GM12878 (cell line): ENCODE data around the gene MPDZ. TPM values are rescaled to one million over a fixed set of nuclear protein-coding genes. Genes with fewer than 3 reads are reported as not detected.

Experiments used
- ATAC-seq: fragments of 200-7000 bp; cut with Tn5 transposase; 3 replicates; pipeline ENCODE4 v1.9.1; 2020; ENCODE audit warnings: mild to moderate bottlenecking, moderate library complexity
- BruUV-seq: library from RNA; stranded (reverse); fragments of 400-500 nt; replicated peaks from 2 replicates; lab custom pipeline; 2021; lab: Mats Ljungman, UMichigan
- CTCF ChIA-PET: fragments of 300-600 bp; sonication (Branson Sonifier 250); formaldehyde crosslinking; extraction: SDS; loops from one replicate; lab custom pipeline; 2021; ENCODE audit warnings: inconsistent platforms; lab: Yijun Ruan, JAX
- POLR2A ChIA-PET: fragments of 350-600 bp; formaldehyde crosslinking; extraction: SDS; loops from one replicate; lab custom pipeline; 2021; ENCODE audit warnings: inconsistent platforms; lab: Charles Lee
- RAD21 ChIA-PET: fragments of 300-600 bp; sonication (Branson Sonifier 250); formaldehyde crosslinking; loops from one replicate; lab custom pipeline; 2023; ENCODE audit warnings: antibody characterized with exemption; ENCODE audit not compliant: unreplicated experiment; lab: Charles Lee
- SMC1A ChIA-PET: fragments of 300-600 bp; sonication (Branson Sonifier 250); formaldehyde crosslinking; loops from one replicate; lab custom pipeline; 2023; ENCODE audit not compliant: unreplicated experiment, uncharacterized antibody; lab: Charles Lee
- DNase-seq: peaks from one replicate; pipeline ENCODE4 v3.0.0-alpha.2; 2011; ENCODE audit warnings: low read depth, low spot score
- FAIRE-seq: peaks from 3 replicates; lab custom pipeline; 2011; peaks lifted over from hg19 to GRCh38; lab: Jason Lieb, UNC
- H2AFZ ChIP-seq: 2 replicates; pipeline ENCODE4 v1.6.0; 2011; ENCODE audit warnings: low read depth, low read length, control low read depth; ENCODE audit not compliant: control insufficient read depth
- H3K27ac ChIP-seq: 2 replicates; pipeline ENCODE4 v1.5.1; 2011; ENCODE audit warnings: control low read depth; ENCODE audit not compliant: control insufficient read depth, insufficient read depth
- H3K27me3 ChIP-seq, 2 experiments: replicated peaks in 1 of 2; 2 replicates each; pipeline versions ENCODE4 v1.6.0 to v1.6.1; 2011; ENCODE audit warnings: low read length in 1 of 2; ENCODE audit not compliant: control insufficient read depth in 2 of 2, insufficient read depth in 2 of 2
- H3K36me3 ChIP-seq, 2 experiments: 2 replicates each; pipeline ENCODE4 v1.5.1; 2011; ENCODE audit warnings: low read length in 1 of 2; ENCODE audit not compliant: control insufficient read depth in 2 of 2, insufficient read depth in 2 of 2
- H3K4me1 ChIP-seq: 2 replicates; pipeline ENCODE4 v1.6.1; 2011; ENCODE audit warnings: mild to moderate bottlenecking, low read length, moderate library complexity, mixed read lengths; ENCODE audit not compliant: control insufficient read depth, insufficient read depth
- H3K4me2 ChIP-seq: 2 replicates; pipeline ENCODE4 v1.6.0; 2011; ENCODE audit warnings: control low read depth; ENCODE audit not compliant: control insufficient read depth, insufficient read depth
- H3K4me3 ChIP-seq: fragments of 200-600 bp; sonication (generic); 2 replicates; pipeline ENCODE4 v1.5.1; 2016
- H3K79me2 ChIP-seq: 2 replicates; pipeline ENCODE4 v1.6.0; 2011; ENCODE audit warnings: low read length; ENCODE audit not compliant: control insufficient read depth, insufficient read depth
- H3K9ac ChIP-seq: 2 replicates; pipeline ENCODE4 v1.8.0; 2011; ENCODE audit warnings: low read length, control low read depth, mixed read lengths; ENCODE audit not compliant: control insufficient read depth, insufficient read depth
- H3K9me3 ChIP-seq: replicated peaks from 3 replicates; pipeline ENCODE4 v1.5.1; 2011; ENCODE audit warnings: mild to moderate bottlenecking, low read length; ENCODE audit not compliant: control insufficient read depth, insufficient read depth
- H4K20me1 ChIP-seq: 2 replicates; pipeline ENCODE4 v1.6.0; 2011; ENCODE audit not compliant: control insufficient read depth, insufficient read depth
- FOXM1 ChIP-seq: IDR thresholded peaks from 2 replicates; pipeline ENCODE4 v1.6.1; 2012; ENCODE audit warnings: low read depth, mild to moderate bottlenecking, inconsistent platforms, low read length, moderate library complexity
- NR2C1 ChIP-seq: fragments of 450-650 bp; IDR thresholded peaks from 2 replicates; pipeline ENCODE4 v1.6.1; 2017; ENCODE audit warnings: antibody characterized with exemption, mild to moderate bottlenecking, moderate library complexity
- NR2F1 ChIP-seq: fragments of 450-650 bp; conservative IDR thresholded peaks from 2 replicates; pipeline ENCODE4 v1.6.1; 2017; ENCODE audit warnings: mild to moderate bottlenecking
- RB1 ChIP-seq: fragments of 450-650 bp; formaldehyde crosslinking; IDR thresholded peaks from 2 replicates; pipeline ENCODE4 v1.6.1; 2017; ENCODE audit warnings: mild to moderate bottlenecking, borderline replicate concordance
- RELA ChIP-seq: fragments of 450-650 bp; IDR thresholded peaks from 2 replicates; pipeline ENCODE4 v1.8.0; 2014; ENCODE audit warnings: borderline replicate concordance; ENCODE audit not compliant: partially characterized antibody
- SIN3A ChIP-seq: IDR thresholded peaks from 2 replicates; pipeline ENCODE4 v1.6.1; 2012; ENCODE audit warnings: low read depth, low read length, improper control_type of control experiment
- SMARCA5 ChIP-seq: fragments of 450-650 bp; IDR thresholded peaks from 2 replicates; pipeline ENCODE4 v1.6.1; 2017; ENCODE audit warnings: mild to moderate bottlenecking
- SREBF2 ChIP-seq: IDR thresholded peaks from 2 replicates; pipeline ENCODE4 v1.6.1; 2012; ENCODE audit warnings: mild to moderate bottlenecking, low read length
- ZNF384 ChIP-seq: IDR thresholded peaks from 2 replicates; pipeline ENCODE4 v1.6.1; 2012; ENCODE audit warnings: low read depth, mild to moderate bottlenecking, low read length, improper control_type of control experiment, borderline replicate concordance
- WGBS: methylation state at CpG from one replicate; pipeline ENCODE4 v1.1.6; 2016; ENCODE audit warnings: low lambda C conversion rate; ENCODE audit not compliant: insufficient replicate concordance, insufficient coverage; ENCODE audit errors: missing lambda C conversion rate; 5-methylcytosine and 5-hydroxymethylcytosine counted together
- in situ Hi-C: fragments of 300-500 bp; cut with MboI; formaldehyde crosslinking; loops from 9 replicates; pipeline ENCODE4 v1.14.3; 2018; ENCODE audit warnings: mixed read lengths
- intact Hi-C: fragments of 100-400 bp; cut with micrococcal nuclease; formaldehyde crosslinking; loops from one replicate; pipeline ENCODE4 v1.14.2; 2022; ENCODE audit not compliant: unreplicated experiment
- polyA plus RNA-seq, 11 experiments: library from polyadenylated mRNA; depleted of rRNA in 4 of 11; unstranded in 6 of 11; stranded (reverse) in 5 of 11; fragments of >200 nt; fragmentation: Nextera tagmentation in 4 of 11; fragmentation: Illumina TruSeq in 1 of 11; extraction: Ambion mirVana in 4 of 11; extraction: Trizol in 1 of 11; gene quantifications; 1 replicate in 1 of 11; 2 replicates in 10 of 11; pipeline versions ENCODE4 v1.2.1 to v1.2.3, GENCODE V29; 2011 to 2016; ENCODE audit warnings: inconsistent platforms in 2 of 11, missing spikeins in 2 of 11, low read depth in 1 of 11
- total RNA-seq, 4 experiments: library from RNA; depleted of rRNA in 3 of 4; stranded (reverse); fragments of >200 nt in 3 of 4; fragmentation: Illumina TruSeq in 1 of 4; extraction: Trizol in 1 of 4; gene quantifications; 2 replicates each; pipeline versions ENCODE4 v1.2.1 to v1.2.3, GENCODE V29; 2013 to 2021
- TF ChIP-seq, protein P1 (sequence below): IDR thresholded peaks from 2 replicates; pipeline ENCODE4 v1.6.1; 2012; ENCODE audit warnings: mild to moderate bottlenecking, low read depth, low read length
- TF ChIP-seq, protein P2 (sequence below): fragments of 450-650 bp; formaldehyde crosslinking; IDR thresholded peaks from 2 replicates; pipeline ENCODE4 v1.4.0; 2020; ENCODE audit warnings: mild to moderate bottlenecking, moderate library complexity
- TF ChIP-seq, protein P3 (sequence below): IDR thresholded peaks from 2 replicates; pipeline ENCODE4 v1.6.1; 2012; ENCODE audit warnings: low read depth, low read length, improper control_type of control experiment
- TF ChIP-seq, protein P4 (sequence below): IDR thresholded peaks from 2 replicates; pipeline ENCODE4 v1.6.1; 2011; ENCODE audit warnings: low read depth, low read length, improper control_type of control experiment, borderline replicate concordance
- TF ChIP-seq, protein P5 (sequence below): fragments of 450-650 bp; IDR thresholded peaks from 2 replicates; pipeline ENCODE4 v1.6.1; 2017; ENCODE audit warnings: low read depth, mild to moderate bottlenecking, moderate library complexity

Gene MPDZ
- total and polyA plus RNA-seq, 10 of the 15 experiments (the other 5 are each of a cell fraction or from before 2014, with no cell fraction given) = 0.36 TPM; not detected in 9

DNA sequence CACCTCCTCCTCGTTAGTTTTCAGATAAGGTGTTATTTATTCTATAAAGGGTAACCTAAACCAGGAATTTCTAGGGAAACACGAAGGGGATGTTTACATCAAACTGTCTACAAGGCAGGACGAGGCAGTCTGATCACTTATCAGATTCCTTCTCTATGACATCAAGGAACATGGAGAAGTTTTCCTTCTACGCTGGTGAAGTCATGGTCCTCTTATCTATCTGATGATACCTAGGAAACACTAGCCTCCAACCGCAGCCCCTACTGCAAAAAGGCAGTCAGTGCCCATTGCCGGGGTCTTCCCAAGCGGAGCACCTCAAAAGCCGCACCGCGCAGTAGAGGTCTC is 1.5 kb downstream of the MPDZ start:
- no TSS peak for BruUV-seq
- H3K36me3 ChIP-seq = no peaks in the 10 kb centered on the region
- no peak overlapping the region for H3K9ac ChIP-seq
- ATAC-seq (no peak), DNase-seq (no peak), FAIRE-seq (no peak)
- RAD21 ChIA-PET = no interaction called here
- H3K4me2 ChIP-seq = no peak overlapping the region
- CTCF ChIA-PET = no interaction called here
- no peaks in the 10 kb centered on the region for H3K79me2 ChIP-seq
- no peaks in the 10 kb centered on the region for H3K9me3 ChIP-seq
- intact Hi-C loops = no loop called here
- no peak overlapping the region for H3K27ac ChIP-seq
- no peaks in the 10 kb centered on the region for H3K4me1 ChIP-seq
- no peak overlapping the region for H3K4me3 ChIP-seq
- SMC1A ChIA-PET = no interaction called here
- H4K20me1 ChIP-seq = no peaks in the 10 kb centered on the region
- POLR2A ChIA-PET = no interaction called here
- in situ Hi-C loops = no loop called here
- no peaks in the 10 kb centered on the region for H3K27me3 ChIP-seq
- no peak overlapping the region for H2AFZ ChIP-seq
- 67% methylated on average over 10 of the region's 10 CpGs for WGBS
- no peak for TF ChIP-seq ZNF384
- TF ChIP-seq, protein P1, sequence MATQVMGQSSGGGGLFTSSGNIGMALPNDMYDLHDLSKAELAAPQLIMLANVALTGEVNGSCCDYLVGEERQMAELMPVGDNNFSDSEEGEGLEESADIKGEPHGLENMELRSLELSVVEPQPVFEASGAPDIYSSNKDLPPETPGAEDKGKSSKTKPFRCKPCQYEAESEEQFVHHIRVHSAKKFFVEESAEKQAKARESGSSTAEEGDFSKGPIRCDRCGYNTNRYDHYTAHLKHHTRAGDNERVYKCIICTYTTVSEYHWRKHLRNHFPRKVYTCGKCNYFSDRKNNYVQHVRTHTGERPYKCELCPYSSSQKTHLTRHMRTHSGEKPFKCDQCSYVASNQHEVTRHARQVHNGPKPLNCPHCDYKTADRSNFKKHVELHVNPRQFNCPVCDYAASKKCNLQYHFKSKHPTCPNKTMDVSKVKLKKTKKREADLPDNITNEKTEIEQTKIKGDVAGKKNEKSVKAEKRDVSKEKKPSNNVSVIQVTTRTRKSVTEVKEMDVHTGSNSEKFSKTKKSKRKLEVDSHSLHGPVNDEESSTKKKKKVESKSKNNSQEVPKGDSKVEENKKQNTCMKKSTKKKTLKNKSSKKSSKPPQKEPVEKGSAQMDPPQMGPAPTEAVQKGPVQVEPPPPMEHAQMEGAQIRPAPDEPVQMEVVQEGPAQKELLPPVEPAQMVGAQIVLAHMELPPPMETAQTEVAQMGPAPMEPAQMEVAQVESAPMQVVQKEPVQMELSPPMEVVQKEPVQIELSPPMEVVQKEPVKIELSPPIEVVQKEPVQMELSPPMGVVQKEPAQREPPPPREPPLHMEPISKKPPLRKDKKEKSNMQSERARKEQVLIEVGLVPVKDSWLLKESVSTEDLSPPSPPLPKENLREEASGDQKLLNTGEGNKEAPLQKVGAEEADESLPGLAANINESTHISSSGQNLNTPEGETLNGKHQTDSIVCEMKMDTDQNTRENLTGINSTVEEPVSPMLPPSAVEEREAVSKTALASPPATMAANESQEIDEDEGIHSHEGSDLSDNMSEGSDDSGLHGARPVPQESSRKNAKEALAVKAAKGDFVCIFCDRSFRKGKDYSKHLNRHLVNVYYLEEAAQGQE = no peak
- TF ChIP-seq, protein P2, sequence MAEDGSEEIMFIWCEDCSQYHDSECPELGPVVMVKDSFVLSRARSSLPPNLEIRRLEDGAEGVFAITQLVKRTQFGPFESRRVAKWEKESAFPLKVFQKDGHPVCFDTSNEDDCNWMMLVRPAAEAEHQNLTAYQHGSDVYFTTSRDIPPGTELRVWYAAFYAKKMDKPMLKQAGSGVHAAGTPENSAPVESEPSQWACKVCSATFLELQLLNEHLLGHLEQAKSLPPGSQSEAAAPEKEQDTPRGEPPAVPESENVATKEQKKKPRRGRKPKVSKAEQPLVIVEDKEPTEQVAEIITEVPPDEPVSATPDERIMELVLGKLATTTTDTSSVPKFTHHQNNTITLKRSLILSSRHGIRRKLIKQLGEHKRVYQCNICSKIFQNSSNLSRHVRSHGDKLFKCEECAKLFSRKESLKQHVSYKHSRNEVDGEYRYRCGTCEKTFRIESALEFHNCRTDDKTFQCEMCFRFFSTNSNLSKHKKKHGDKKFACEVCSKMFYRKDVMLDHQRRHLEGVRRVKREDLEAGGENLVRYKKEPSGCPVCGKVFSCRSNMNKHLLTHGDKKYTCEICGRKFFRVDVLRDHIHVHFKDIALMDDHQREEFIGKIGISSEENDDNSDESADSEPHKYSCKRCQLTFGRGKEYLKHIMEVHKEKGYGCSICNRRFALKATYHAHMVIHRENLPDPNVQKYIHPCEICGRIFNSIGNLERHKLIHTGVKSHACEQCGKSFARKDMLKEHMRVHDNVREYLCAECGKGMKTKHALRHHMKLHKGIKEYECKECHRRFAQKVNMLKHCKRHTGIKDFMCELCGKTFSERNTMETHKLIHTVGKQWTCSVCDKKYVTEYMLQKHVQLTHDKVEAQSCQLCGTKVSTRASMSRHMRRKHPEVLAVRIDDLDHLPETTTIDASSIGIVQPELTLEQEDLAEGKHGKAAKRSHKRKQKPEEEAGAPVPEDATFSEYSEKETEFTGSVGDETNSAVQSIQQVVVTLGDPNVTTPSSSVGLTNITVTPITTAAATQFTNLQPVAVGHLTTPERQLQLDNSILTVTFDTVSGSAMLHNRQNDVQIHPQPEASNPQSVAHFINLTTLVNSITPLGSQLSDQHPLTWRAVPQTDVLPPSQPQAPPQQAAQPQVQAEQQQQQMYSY = no peak
- TF ChIP-seq RELA = no peak
- TF ChIP-seq NR2F1 = no peak
- no peak for TF ChIP-seq FOXM1
- no peak for TF ChIP-seq SMARCA5
- no peak for TF ChIP-seq SIN3A
- TF ChIP-seq SREBF2 = no peak
- TF ChIP-seq, protein P3, sequence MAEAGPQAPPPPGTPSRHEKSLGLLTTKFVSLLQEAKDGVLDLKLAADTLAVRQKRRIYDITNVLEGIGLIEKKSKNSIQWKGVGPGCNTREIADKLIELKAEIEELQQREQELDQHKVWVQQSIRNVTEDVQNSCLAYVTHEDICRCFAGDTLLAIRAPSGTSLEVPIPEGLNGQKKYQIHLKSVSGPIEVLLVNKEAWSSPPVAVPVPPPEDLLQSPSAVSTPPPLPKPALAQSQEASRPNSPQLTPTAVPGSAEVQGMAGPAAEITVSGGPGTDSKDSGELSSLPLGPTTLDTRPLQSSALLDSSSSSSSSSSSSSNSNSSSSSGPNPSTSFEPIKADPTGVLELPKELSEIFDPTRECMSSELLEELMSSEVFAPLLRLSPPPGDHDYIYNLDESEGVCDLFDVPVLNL = no peak
- TF ChIP-seq, protein P4, sequence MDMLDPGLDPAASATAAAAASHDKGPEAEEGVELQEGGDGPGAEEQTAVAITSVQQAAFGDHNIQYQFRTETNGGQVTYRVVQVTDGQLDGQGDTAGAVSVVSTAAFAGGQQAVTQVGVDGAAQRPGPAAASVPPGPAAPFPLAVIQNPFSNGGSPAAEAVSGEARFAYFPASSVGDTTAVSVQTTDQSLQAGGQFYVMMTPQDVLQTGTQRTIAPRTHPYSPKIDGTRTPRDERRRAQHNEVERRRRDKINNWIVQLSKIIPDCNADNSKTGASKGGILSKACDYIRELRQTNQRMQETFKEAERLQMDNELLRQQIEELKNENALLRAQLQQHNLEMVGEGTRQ = no peak
- TF ChIP-seq RB1 = no peak
- TF ChIP-seq NR2C1 = no peak
- TF ChIP-seq, protein P5, sequence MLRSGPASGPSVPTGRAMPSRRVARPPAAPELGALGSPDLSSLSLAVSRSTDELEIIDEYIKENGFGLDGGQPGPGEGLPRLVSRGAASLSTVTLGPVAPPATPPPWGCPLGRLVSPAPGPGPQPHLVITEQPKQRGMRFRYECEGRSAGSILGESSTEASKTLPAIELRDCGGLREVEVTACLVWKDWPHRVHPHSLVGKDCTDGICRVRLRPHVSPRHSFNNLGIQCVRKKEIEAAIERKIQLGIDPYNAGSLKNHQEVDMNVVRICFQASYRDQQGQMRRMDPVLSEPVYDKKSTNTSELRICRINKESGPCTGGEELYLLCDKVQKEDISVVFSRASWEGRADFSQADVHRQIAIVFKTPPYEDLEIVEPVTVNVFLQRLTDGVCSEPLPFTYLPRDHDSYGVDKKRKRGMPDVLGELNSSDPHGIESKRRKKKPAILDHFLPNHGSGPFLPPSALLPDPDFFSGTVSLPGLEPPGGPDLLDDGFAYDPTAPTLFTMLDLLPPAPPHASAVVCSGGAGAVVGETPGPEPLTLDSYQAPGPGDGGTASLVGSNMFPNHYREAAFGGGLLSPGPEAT = no peak
